Lower leg skin (tissue), 4 donors: ENCODE data around the gene CD63. TPM values are rescaled to one million over a fixed set of nuclear protein-coding genes. Genes with fewer than 3 reads are reported as not detected.

Experiments
- DNase-seq, 2 donors: peaks; one replicate each; pipeline ENCODE4 v3.0.0-alpha.2; 2019; ENCODE audit warnings: low spot score in 2 of 2
- H3K4me3 ChIP-seq: fragments of 200-600 bp; sonication (generic); 2 replicates; pipeline ENCODE4 v1.5.1; 2017; ENCODE audit warnings: mild to moderate bottlenecking, low read depth; ENCODE audit not compliant: poor library complexity, severe bottlenecking
- POLR2A ChIP-seq, 2 donors: fragments of 450-650 bp; IDR thresholded peaks; one replicate each; pipeline ENCODE4 v1.6.1; 2016 to 2017; ENCODE audit warnings: antibody characterized with exemption in 2 of 2, mild to moderate bottlenecking in 1 of 2, moderate library complexity in 1 of 2
- WGBS, 2 donors: methylation state at CpG; one replicate each; pipeline ENCODE4 v1.1.5; 2018; 5-methylcytosine and 5-hydroxymethylcytosine counted together
- intact Hi-C: fragments of 100-400 bp; cut with DNase I; formaldehyde crosslinking; loops from one replicate; pipeline ENCODE4 v1.15.0; 2023; ENCODE audit warnings: low total_unique reads
- total RNA-seq, 4 donors: library from RNA; depleted of rRNA; stranded (reverse); fragments of >200 nt; gene quantifications; one replicate each; pipeline ENCODE4 v1.1.0, GENCODE V29; 2016
- TF ChIP-seq, protein P1 (sequence below), 3 donors: fragments of 450-650 bp; IDR thresholded peaks; one replicate each; pipeline ENCODE4 v1.5.1; 2016; ENCODE audit warnings: antibody characterized with exemption in 3 of 3, mild to moderate bottlenecking in 3 of 3, moderate library complexity in 2 of 3

Gene CD63
- total RNA-seq, 4 donors from 2014 or later: 151 to 408 (median 196) TPM

GRCh38 chr12:55712700-55713415 lies 16.0 kb downstream of the CD63 start:
- no peak for DNase-seq
- TF ChIP-seq, protein P1, sequence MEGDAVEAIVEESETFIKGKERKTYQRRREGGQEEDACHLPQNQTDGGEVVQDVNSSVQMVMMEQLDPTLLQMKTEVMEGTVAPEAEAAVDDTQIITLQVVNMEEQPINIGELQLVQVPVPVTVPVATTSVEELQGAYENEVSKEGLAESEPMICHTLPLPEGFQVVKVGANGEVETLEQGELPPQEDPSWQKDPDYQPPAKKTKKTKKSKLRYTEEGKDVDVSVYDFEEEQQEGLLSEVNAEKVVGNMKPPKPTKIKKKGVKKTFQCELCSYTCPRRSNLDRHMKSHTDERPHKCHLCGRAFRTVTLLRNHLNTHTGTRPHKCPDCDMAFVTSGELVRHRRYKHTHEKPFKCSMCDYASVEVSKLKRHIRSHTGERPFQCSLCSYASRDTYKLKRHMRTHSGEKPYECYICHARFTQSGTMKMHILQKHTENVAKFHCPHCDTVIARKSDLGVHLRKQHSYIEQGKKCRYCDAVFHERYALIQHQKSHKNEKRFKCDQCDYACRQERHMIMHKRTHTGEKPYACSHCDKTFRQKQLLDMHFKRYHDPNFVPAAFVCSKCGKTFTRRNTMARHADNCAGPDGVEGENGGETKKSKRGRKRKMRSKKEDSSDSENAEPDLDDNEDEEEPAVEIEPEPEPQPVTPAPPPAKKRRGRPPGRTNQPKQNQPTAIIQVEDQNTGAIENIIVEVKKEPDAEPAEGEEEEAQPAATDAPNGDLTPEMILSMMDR (IDR thresholded peaks at IDR 0.05): no peak
- TF ChIP-seq POLR2A (IDR thresholded peaks at IDR 0.05): no peak
- H3K4me3 ChIP-seq: no peak overlapping the region
- 24 to 26% methylated on average over 1 of the region's 1 CpG for WGBS, 2 donors
- intact Hi-C loops: no loop called here

DNA sequence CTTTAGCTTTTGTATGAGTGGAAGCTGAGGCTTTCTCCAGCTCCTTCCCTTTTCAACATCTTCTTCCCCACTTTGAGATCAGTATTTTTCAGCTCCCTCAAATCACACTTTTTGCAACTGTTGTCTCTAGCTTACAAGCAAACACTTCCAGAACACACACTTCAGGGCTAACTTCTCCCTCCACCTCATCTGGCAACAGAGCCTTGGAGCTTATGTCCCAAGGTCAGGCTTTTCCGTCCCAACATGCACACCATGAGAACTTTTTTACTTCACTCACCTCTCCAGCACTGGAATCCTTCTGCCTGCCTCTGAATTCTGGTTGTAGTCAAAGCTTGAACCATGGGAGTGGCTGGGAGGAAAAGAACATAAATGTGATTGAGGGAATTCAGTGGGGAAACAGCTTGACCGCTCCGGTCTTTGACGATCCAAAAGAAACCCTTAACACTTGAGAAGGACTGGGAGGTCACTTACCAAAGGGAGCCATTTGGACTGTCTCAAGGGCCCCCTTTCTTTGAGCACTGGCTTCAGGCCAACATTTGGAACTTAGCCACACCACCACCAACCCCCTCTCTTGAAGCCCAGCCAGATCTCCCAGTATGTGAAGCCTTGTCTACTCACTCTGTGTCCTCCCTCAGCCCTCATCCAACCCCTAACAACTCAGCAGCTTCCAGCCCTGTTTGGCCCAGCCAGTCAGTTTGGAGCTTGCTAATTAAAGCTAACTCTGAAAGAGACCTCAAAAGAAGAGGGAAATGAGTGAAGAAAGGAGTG lies 16.8 kb downstream of the CD63 start:
- no peak overlapping the region for H3K4me3 ChIP-seq
- 59 to 77% methylated on average over 4 of the region's 4 CpGs for WGBS, 2 donors
- DNase-seq: no peak
- intact Hi-C loops: no loop called here
- TF ChIP-seq, protein P1 (IDR thresholded peaks at IDR 0.05): no peak
- TF ChIP-seq POLR2A (IDR thresholded peaks at IDR 0.05): no peak

DNA sequence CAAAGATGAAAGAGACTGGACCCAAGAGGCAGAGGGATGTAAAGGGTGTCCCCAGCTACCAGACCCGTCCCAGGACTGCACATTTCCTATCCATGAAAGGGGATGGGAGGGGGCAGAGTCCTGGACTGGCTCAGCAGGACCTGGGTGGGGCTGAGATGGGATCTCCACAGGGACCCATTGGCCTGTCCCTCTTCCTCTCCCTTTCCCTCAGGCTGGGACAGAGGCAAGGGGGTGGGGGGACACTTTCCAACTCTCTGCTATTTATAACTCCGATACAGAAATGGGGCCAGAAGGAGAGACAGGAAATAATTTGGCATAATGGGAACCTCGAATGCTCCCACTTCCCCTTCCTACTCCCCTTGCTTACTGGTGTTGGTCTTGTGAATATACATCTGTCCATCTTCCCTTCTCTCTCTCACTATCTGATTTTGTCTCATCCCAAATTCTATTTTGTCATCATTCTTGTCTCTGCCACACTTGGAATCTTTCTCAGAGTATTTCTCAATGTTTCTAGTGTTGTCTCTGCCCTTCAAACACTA lies 20.0 kb downstream of the CD63 start:
- DNase-seq: no peak
- intact Hi-C loops: no loop called here

GRCh38 chr12:55707841-55708694 lies 20.7 kb downstream of the CD63 start, which contains the start of gene ITGA7:
Gene ITGA7 (minus strand): TSS chr12:55707904. CDS start chr12:55707682, 222 bp downstream.
- TF ChIP-seq, protein P1 (IDR thresholded peaks at IDR 0.05): no peak
- TF ChIP-seq POLR2A (IDR thresholded peaks at IDR 0.05): no peak
- peak in 1 of 2 donors; percentile 94 for DNase-seq
- intact Hi-C loops: no loop called here
- peak within 1 kb of the TSS; percentile 32 for H3K4me3 ChIP-seq
- WGBS, 2 donors: 0 to 1% methylated on average over 31 to 38 of the region's 39 CpGs

More for the DNA sequence above, 20.0 kb downstream of the CD63 start:
- TF ChIP-seq, protein P1 (IDR thresholded peaks at IDR 0.05): no peak
- TF ChIP-seq POLR2A (IDR thresholded peaks at IDR 0.05): no peak
- WGBS, 2 donors: 18 to 27% methylated on average over 3 of the region's 3 CpGs
- no peak overlapping the region for H3K4me3 ChIP-seq

- DNase-seq: no peak
- peak overlapping the region; percentile 14 for H3K4me3 ChIP-seq
- TF ChIP-seq, protein P1 (IDR thresholded peaks at IDR 0.05): no peak
- TF ChIP-seq POLR2A (IDR thresholded peaks at IDR 0.05): no peak
- intact Hi-C loops: no loop called here
- WGBS, 2 donors: 7 to 17% methylated on average over 22 of the region's 22 CpGs
Measured at GRCh38 chr12:55707219-55707671, 21.6 kb downstream of the CD63 start.
